ENCODE results near the gene CXCL3. TPM values are rescaled to one million over a fixed set of nuclear protein-coding genes. Genes with fewer than 3 reads are reported as not detected.
"Not testable (repeated sequence)": the region's sequence is repeated elsewhere in the genome, so short reads cannot be mapped to it uniquely, and the experiment has no call there.

CXCL3 gene
- 1 to 10 TPM; 1.8 to 3.9 TPM for total RNA-seq
- long read RNA-seq, donor 1, result 0 reads
- long read RNA-seq, donor 2, result 0 reads

DNA sequence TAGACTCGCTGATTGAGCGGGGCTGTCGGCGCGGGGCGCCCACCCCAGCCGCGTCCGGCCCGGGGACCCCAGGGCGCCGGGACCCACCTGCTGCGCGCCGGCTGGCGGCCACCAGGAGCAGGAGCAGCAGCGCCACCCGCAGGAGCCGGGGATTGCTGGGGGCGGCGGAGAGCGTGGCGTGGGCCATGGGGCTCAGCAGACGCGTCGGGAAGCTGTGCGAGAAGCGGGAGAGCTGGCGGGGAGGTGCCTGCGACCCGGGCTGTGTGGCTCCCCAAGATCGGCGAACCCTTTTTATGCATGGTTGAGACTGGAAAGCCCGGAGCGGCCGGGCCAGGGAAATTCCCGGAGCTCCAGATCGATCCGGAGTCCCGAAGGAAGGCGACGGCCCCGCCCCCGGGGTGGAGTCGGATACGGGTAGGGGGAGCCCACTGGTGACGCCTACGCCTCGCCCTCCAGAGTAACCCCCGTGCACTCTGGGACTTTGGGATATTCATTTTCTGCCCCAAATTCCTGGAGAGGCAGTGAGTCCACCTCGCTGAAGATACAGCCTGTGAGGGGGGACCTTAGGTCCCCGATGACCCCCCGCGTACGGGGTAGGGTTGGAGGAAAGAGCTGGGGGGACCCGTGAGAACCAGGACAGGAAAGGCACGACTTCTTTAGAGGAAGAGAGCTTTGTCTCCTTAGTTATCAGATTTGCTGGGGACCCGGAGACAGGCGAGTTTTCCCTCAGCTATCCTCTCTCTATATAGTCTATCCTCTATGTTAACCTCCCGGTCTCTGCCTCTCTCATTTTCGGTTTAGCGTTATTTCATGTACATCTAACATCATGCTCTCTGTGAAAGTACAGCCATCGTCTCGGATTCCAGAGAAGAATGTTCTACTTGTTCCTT, at the start of gene CXCL3:
Gene CXCL3 (minus strand): TSS at position 265 of the 890 bp plus-strand sequence. CDS start 78 bp downstream, at position 187.
- DNase-seq (ENCODE audit: low spot score), result peak; percentile 93
- intact Hi-C loops (cut with DNase I), result loop anchor here in 1 of 2 donors (5.0 kb wide), 1 partner anchor 251 kb away; no protein-coding TSS in a partner anchor

DNA sequence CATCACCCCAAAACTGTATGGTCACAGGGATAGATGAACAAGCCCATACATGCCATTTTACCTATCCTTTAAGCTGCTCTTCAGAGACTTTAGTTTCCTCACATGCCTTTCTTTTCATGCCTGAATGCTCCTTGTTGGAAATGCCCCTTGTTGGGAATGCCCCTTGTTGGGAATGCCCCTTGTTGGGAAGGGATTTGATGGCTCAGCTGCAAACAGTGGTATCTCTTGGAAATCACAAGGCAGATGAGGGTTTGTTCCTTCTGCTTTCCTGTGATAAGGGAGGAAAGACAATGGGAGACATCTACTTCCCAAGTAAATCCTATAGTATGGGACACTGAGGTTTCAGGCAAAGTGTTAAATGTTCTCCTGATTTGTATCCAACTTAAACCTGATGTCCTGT, 49.0 kb upstream of the CXCL3 start:
- intact Hi-C loops (cut with DNase I), result no loop called here

GRCh38 chr4:74085669-74086068, 47.2 kb upstream of the CXCL3 start:
- intact Hi-C loops (cut with DNase I), result no loop called here
- no peak for DNase-seq (ENCODE audit: low spot score)

More for the DNA sequence above, 49.0 kb upstream of the CXCL3 start:
- DNase-seq (ENCODE audit: low spot score), result no peak

DNA sequence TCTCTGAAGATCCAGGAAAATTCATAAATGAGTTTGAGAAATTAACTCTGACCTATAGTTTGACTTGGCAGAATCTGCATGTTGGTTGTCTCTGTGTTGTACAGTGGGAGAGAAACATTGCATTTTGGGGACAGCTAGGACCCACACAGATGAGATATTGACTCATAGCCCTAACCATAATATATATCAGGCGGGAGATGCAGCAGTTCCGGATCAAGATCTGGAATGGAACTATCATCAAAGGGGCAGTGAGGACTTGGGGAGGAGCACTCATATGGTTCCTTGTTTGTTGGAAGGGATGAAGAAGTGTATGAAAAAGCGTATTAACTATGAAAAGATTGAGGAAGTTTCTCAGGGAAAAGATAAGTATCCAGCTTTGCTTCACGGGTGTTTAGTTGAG, 46.5 kb upstream of the CXCL3 start:
- DNase-seq (ENCODE audit: low spot score), result no peak
- intact Hi-C loops (cut with DNase I), result no loop called here

- no peak for DNase-seq (ENCODE audit: low spot score)
- intact Hi-C loops (cut with DNase I), result no loop called here
These were observed 45.1 kb upstream of the CXCL3 start for GRCh38 chr4:74083546-74083945.

DNA sequence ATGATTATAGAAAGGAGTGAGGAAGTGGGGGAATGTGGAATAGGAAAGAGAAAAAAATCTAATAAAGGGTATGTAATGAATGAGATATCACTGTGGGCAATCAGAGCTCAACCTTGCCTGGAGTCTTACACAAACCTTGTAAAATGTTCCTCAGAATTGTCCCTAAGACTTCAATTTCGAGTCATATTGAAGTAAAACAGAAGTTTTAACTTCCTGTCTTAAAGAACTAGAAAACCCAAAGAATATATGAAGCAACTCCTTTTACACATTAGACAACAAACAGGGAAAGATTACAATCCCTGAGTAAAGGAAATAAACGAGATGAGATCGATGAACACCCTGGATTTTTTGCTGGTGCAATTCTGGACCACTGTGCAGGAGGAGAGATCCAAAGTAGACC, 42.5 kb upstream of the CXCL3 start:
- no peak for DNase-seq (ENCODE audit: low spot score)
- intact Hi-C loops (cut with DNase I), result no loop called here

- DNase-seq (ENCODE audit: low spot score); intact Hi-C loops (cut with DNase I): not testable (repeated sequence)
These were observed 41.9 kb upstream of the CXCL3 start for GRCh38 chr4:74080351-74080750.

GRCh38 chr4:74079024-74079423, 40.5 kb upstream of the CXCL3 start:
- intact Hi-C loops (cut with DNase I), result not testable (repeated sequence)

DNA sequence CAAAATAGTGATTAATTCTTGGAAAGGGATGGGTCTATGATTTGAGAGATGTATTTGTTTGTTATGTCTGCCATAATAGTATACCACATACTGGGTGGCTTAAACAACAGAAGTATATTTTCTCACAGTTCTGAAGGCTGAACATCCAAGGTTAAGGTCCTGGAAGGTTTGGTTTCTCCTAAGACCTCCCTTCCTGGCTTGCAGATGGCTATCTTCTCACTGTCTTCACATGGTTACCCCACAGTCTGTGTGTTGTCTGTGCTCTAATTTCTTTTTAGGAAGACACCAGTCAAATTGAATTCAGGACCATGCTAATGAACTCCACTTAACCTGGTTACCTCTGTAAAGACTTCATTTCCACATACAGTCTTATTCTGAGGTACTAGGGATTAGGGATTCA, 34.9 kb upstream of the CXCL3 start:
- intact Hi-C loops (cut with DNase I), result no loop called here

More at GRCh38 chr4:74079024-74079423, 40.5 kb upstream of the CXCL3 start:
- not testable (repeated sequence) for DNase-seq (ENCODE audit: low spot score)

GRCh38 chr4:74072739-74073138, 34.2 kb upstream of the CXCL3 start:
- no peak for DNase-seq (ENCODE audit: low spot score)
- intact Hi-C loops (cut with DNase I), result no loop called here

More for the DNA sequence above, 34.9 kb upstream of the CXCL3 start:
- no peak for DNase-seq (ENCODE audit: low spot score)

DNA sequence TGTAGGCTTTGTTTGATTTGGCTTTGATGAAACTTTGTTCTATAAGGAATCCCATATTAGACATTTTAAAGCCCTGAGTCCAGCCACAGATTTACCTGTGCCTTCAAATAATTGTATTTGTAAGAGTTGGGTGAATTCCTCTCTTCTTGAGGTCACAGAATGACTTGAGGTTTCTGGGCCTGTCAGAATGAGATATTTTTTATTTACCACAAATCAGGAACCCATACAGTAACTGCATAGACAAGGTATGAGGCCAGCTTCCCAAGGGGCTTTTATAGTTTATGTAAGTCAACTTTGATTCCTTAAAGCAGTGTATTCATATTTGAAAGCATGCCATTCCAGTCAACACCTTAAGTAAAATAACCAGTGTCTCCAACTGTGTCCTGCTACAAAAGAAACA, 29.1 kb upstream of the CXCL3 start:
- no peak for DNase-seq (ENCODE audit: low spot score)
- intact Hi-C loops (cut with DNase I), result no loop called here

- DNase-seq (ENCODE audit: low spot score), result no peak
- intact Hi-C loops (cut with DNase I), result no loop called here
These were observed 27.7 kb upstream of the CXCL3 start for GRCh38 chr4:74066232-74066631.

GRCh38 chr4:74065115-74065642, 26.7 kb upstream of the CXCL3 start:
- intact Hi-C loops (cut with DNase I), result no loop called here
- DNase-seq (ENCODE audit: low spot score), result no peak

GRCh38 chr4:74063859-74064258, 25.4 kb upstream of the CXCL3 start:
- DNase-seq (ENCODE audit: low spot score), result no peak
- intact Hi-C loops (cut with DNase I), result no loop called here

- DNase-seq (ENCODE audit: low spot score), result no peak
- intact Hi-C loops (cut with DNase I), result no loop called here
These were observed 24.5 kb upstream of the CXCL3 start for GRCh38 chr4:74062953-74063352.

DNA sequence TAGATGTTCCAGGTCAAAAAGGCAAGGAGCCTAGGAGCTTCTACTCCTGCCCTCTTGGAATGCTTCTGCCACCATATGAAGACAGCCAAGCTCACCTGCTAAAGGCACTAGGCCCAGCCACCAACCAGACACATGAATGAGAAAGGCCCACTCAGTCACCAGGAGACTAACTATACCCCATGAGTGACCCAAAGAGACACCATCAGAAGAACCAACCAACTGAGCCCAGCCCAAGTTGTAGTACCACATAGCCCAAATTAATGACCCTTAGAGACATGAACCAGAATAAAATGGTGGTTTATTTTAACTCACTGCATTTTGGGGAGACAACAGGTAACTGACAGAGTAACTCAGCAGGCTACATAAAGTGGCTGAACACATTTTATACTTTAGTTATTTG, 22.9 kb upstream of the CXCL3 start:
- intact Hi-C loops (cut with DNase I), result no loop called here
- DNase-seq (ENCODE audit: low spot score), result no peak

GRCh38 chr4:74059161-74059829, 20.8 kb upstream of the CXCL3 start:
- intact Hi-C loops (cut with DNase I), result loop anchor here in 1 of 2 donors (10.0 kb wide), 1 partner anchor 54 kb away; no protein-coding TSS in a partner anchor
- no peak for DNase-seq (ENCODE audit: low spot score)

DNA sequence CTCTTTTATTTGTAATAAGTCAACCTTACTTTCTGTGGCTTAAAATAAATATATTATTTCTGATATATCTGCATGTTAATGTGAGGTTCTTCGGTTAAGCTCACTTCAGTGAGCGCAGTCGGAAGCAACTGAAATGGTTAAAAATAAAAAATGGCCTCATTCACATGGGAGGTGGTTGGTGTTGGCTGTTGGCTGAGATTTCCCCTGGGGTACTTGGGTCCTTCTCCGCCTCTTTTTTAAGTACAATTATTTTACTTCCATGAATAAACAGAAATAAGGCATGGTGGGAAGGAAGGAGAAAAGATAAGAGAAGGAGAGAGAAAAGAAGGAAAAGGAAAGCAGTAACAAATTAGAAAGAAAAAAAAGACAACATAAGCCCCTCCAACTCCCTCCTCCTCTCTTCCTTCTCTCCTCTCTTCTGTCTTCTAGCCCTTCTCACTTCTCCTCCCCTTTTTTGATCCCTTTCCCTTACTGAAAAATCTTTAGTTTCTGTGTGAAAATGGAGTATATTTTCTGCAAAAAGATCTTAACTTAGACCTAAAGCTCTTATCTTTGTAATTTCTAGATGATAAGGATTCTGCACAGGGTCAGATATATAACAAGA, 19.7 kb upstream of the CXCL3 start:
- DNase-seq (ENCODE audit: low spot score), result no peak
- intact Hi-C loops (cut with DNase I), result loop anchor here in 1 of 2 donors (10.0 kb wide), 1 partner anchor 53 kb away; no protein-coding TSS in a partner anchor

- intact Hi-C loops (cut with DNase I), result loop anchor here in 1 of 2 donors (10.0 kb wide), 1 partner anchor 53 kb away; no protein-coding TSS in a partner anchor
- DNase-seq (ENCODE audit: low spot score), result no peak
These were observed 19.1 kb upstream of the CXCL3 start for GRCh38 chr4:74057588-74057987.
